ENCODE measurements around the gene TFAP2C. TPM values are rescaled to one million over a fixed set of nuclear protein-coding genes. Genes with fewer than 3 reads are reported as not detected.

The TFAP2C gene
- total RNA-seq, 1 experiment from 2014 or later, result 2.8 TPM

DNA sequence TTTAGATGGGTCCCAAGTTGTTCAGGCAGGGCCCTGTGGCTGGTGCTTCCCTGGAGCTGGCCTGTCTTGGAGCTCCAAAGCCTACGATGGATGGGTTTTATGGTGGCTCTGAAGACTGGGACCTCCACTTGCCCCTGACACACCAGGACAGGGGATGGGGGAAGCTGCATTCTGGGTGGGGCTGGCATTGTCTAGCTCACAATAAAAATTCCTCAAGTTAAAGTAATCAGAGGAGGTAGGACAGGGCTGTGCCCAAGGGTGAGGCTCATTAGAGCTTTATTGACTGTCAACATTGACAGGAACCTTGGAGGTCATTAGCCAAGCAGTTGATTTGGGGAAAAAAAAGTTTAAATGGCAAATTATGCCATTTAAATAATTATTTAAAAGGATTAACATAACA is 35.7 kb downstream of the TFAP2C start:
- DNase-seq (ENCODE audit: low read depth, low spot score), result no peak
- BruUV-seq (replicated peaks), result no TSS peak
- POLR2A ChIA-PET, result interaction anchor here (0.7 kb wide), 3 partner anchors 35 to 162 kb away, joined by 3 to 4 read pairs (median 3); no protein-coding TSS in a partner anchor

GRCh38 chr20:56665806-56666205 is 36.7 kb downstream of the TFAP2C start:
- H3K27me3 ChIP-seq (ENCODE audit: control insufficient read depth, insufficient read depth, low read length), result no peaks in the 10 kb centered on the region
- ATAC-seq, result no peak
- H3K4me1 ChIP-seq (ENCODE audit: control insufficient read depth, insufficient read depth, low read length), result no peaks in the 10 kb centered on the region
- H3K9me3 ChIP-seq (ENCODE audit: control insufficient read depth, insufficient read depth, low read depth, low read length), result no peaks in the 10 kb centered on the region
- intact Hi-C loops (cut with micrococcal nuclease; ENCODE audit: unreplicated experiment) (no loop called here), in situ Hi-C loops (cut with HindIII; ENCODE audit: low pct_unique_long_range_greater_than_20kb, low sequenced_read_pairs) (no loop called here)
- H3K4me3 ChIP-seq (ENCODE audit: low read depth in 2 of 2, low read length in 2 of 2), result no peak overlapping the region
- ChIA-PET CTCF (interaction anchor here (0.6 kb wide), 1 partner anchor 21 kb away, joined by 3 read pairs; no protein-coding TSS in a partner anchor), POLR2A (interaction anchor here (0.7 kb wide), 3 partner anchors 10 to 163 kb away, joined by 4 to 6 read pairs (median 4); no protein-coding TSS in a partner anchor)
- BruUV-seq (replicated peaks), result no TSS peak
- no peak overlapping the region for H3K27ac ChIP-seq (ENCODE audit: low read length)
- no peak for DNase-seq (ENCODE audit: low read depth, low spot score)
- no peaks in the 10 kb centered on the region for H3K36me3 ChIP-seq (ENCODE audit: control insufficient read depth, insufficient read depth, low read length)
- no peak for TF ChIP-seq TCF7L2 (IDR thresholded peaks at IDR 0.05; ENCODE audit: low read depth, low read length)
- TF ChIP-seq, protein P1, sequence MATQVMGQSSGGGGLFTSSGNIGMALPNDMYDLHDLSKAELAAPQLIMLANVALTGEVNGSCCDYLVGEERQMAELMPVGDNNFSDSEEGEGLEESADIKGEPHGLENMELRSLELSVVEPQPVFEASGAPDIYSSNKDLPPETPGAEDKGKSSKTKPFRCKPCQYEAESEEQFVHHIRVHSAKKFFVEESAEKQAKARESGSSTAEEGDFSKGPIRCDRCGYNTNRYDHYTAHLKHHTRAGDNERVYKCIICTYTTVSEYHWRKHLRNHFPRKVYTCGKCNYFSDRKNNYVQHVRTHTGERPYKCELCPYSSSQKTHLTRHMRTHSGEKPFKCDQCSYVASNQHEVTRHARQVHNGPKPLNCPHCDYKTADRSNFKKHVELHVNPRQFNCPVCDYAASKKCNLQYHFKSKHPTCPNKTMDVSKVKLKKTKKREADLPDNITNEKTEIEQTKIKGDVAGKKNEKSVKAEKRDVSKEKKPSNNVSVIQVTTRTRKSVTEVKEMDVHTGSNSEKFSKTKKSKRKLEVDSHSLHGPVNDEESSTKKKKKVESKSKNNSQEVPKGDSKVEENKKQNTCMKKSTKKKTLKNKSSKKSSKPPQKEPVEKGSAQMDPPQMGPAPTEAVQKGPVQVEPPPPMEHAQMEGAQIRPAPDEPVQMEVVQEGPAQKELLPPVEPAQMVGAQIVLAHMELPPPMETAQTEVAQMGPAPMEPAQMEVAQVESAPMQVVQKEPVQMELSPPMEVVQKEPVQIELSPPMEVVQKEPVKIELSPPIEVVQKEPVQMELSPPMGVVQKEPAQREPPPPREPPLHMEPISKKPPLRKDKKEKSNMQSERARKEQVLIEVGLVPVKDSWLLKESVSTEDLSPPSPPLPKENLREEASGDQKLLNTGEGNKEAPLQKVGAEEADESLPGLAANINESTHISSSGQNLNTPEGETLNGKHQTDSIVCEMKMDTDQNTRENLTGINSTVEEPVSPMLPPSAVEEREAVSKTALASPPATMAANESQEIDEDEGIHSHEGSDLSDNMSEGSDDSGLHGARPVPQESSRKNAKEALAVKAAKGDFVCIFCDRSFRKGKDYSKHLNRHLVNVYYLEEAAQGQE (IDR thresholded peaks at IDR 0.05; ENCODE audit: insufficient read depth in 1 of 2, low read depth in 2 of 2, low read length in 1 of 2), result no peak
- no peak for TF ChIP-seq SIN3A (IDR thresholded peaks at IDR 0.05; ENCODE audit: borderline replicate concordance, insufficient read depth, low read depth, low read length)
- no peak for TF ChIP-seq POLR2AphosphoS5 (IDR thresholded peaks at IDR 0.05; ENCODE audit: low read depth, low read length)
- no peak for TF ChIP-seq CTCF (IDR thresholded peaks at IDR 0.05)

More for the DNA sequence above, 35.7 kb downstream of the TFAP2C start:
- CTCF ChIA-PET, result no interaction called here
- in situ Hi-C loops (cut with HindIII; ENCODE audit: low pct_unique_long_range_greater_than_20kb, low sequenced_read_pairs) (no loop called here), intact Hi-C loops (cut with micrococcal nuclease; ENCODE audit: unreplicated experiment) (no loop called here)
- Histone ChIP-seq H3K4me1 (ENCODE audit: control insufficient read depth, insufficient read depth, low read length) (no peaks in the 10 kb centered on the region), H3K27me3 (ENCODE audit: control insufficient read depth, insufficient read depth, low read length) (no peaks in the 10 kb centered on the region), H3K27ac (ENCODE audit: low read length) (no peak overlapping the region), H3K9me3 (ENCODE audit: control insufficient read depth, insufficient read depth, low read depth, low read length) (no peaks in the 10 kb centered on the region), H3K4me3 (ENCODE audit: low read depth in 2 of 2, low read length in 2 of 2) (no peak overlapping the region), H3K36me3 (ENCODE audit: control insufficient read depth, insufficient read depth, low read length) (no peaks in the 10 kb centered on the region)
- TF ChIP-seq TCF7L2 (IDR thresholded peaks at IDR 0.05; ENCODE audit: low read depth, low read length) (no peak), SIN3A (IDR thresholded peaks at IDR 0.05; ENCODE audit: borderline replicate concordance, insufficient read depth, low read depth, low read length) (no peak), POLR2AphosphoS5 (IDR thresholded peaks at IDR 0.05; ENCODE audit: low read depth, low read length) (no peak), CTCF (IDR thresholded peaks at IDR 0.05) (no peak)
- TF ChIP-seq, protein P1 (IDR thresholded peaks at IDR 0.05; ENCODE audit: insufficient read depth in 1 of 2, low read depth in 2 of 2, low read length in 1 of 2), result no peak
- no peak for ATAC-seq
